Neural cell (in vitro differentiated cells): Measurements from ENCODE around the gene MAOB. TPM values are rescaled to one million over a fixed set of nuclear protein-coding genes. Genes with fewer than 3 reads are reported as not detected.

ENCODE experiments used
- H2AFZ ChIP-seq: fragments of 200-600, 300-800 bp; sonication (generic), shearing (Covaris generic); 2 replicates; pipeline ENCODE4 v1.6.0; 2014; ENCODE audit warnings: low read depth, mild to moderate bottlenecking, antibody characterized with exemption, low read length, moderate library complexity
- H3F3A ChIP-seq: fragments of 200-600 bp; shearing (Covaris generic); 2 replicates; pipeline ENCODE4 v1.6.1; 2016; ENCODE audit warnings: mild to moderate bottlenecking, moderate library complexity, mixed read lengths, antibody characterized with exemption, low read length; ENCODE audit not compliant: insufficient read depth, poor library complexity, severe bottlenecking
- H3K27ac ChIP-seq: fragments of 200-600, 300-800 bp; sonication (generic), shearing (Covaris generic); 2 replicates; pipeline ENCODE4 v1.5.1; 2014; ENCODE audit warnings: mild to moderate bottlenecking, low read length, moderate library complexity
- H3K27me3 ChIP-seq: fragments of 300-800, 200-600 bp; sonication (generic), shearing (Covaris generic); 2 replicates; pipeline ENCODE4 v1.6.0; 2014; ENCODE audit warnings: mild to moderate bottlenecking, low read depth, low read length, moderate library complexity; ENCODE audit not compliant: insufficient read depth
- H3K36me3 ChIP-seq: fragments of 300-800, 200-600 bp; sonication (generic), shearing (Covaris generic); 2 replicates; pipeline ENCODE4 v1.5.1; 2014; ENCODE audit warnings: mild to moderate bottlenecking, antibody characterized with exemption, low read length, moderate library complexity; ENCODE audit not compliant: insufficient read depth
- H3K4me2 ChIP-seq: fragments of 300-800, 200-600 bp; sonication (generic), shearing (Covaris generic); 2 replicates; pipeline ENCODE4 v1.6.0; 2014; ENCODE audit warnings: mild to moderate bottlenecking, low read length
- H3K4me3 ChIP-seq: fragments of 300-800, 200-600 bp; sonication (generic), shearing (Covaris generic); 2 replicates; pipeline ENCODE4 v1.5.1; 2014; ENCODE audit warnings: mild to moderate bottlenecking, low read length, moderate library complexity
- H3K79me2 ChIP-seq: fragments of 200-600 bp; shearing (Covaris generic); replicated peaks from 2 replicates; pipeline ENCODE4 v1.6.0; 2014; ENCODE audit warnings: mild to moderate bottlenecking, low read length, moderate library complexity; ENCODE audit not compliant: insufficient read depth
- H3K9ac ChIP-seq: fragments of 300-800, 200-600 bp; sonication (generic), shearing (Covaris generic); 2 replicates; pipeline ENCODE4 v1.6.1; 2016; ENCODE audit warnings: mild to moderate bottlenecking, low read length, mixed read lengths
- H3K9me2 ChIP-seq: fragments of 200-600 bp; shearing (Covaris generic); 2 replicates; pipeline ENCODE4 v1.6.1; 2016; ENCODE audit warnings: mild to moderate bottlenecking, low read length, mixed read lengths; ENCODE audit not compliant: insufficient read depth
- H3K9me3 ChIP-seq: fragments of 200-600, 300-800 bp; sonication (generic), shearing (Covaris generic); 2 replicates; pipeline ENCODE4 v1.6.1; 2016; ENCODE audit warnings: mild to moderate bottlenecking, mixed run types, low read length, moderate library complexity, mixed read lengths
- H4K20me1 ChIP-seq: fragments of 200-600 bp; shearing (Covaris generic); 2 replicates; pipeline ENCODE4 v1.6.1; 2016; ENCODE audit warnings: mild to moderate bottlenecking, mixed run types; ENCODE audit not compliant: insufficient read depth
- EP300 ChIP-seq: fragments of 450-650 bp; conservative IDR thresholded peaks from 2 replicates; pipeline ENCODE4 v1.6.1; 2014; ENCODE audit warnings: antibody characterized with exemption, mild to moderate bottlenecking, moderate library complexity; ENCODE audit not compliant: poor library complexity, severe bottlenecking
- EZH2 ChIP-seq: fragments of 200-600, 300-800 bp; shearing (Covaris generic), sonication (generic); IDR thresholded peaks from 2 replicates; pipeline ENCODE4 v1.6.1; 2014; ENCODE audit warnings: antibody characterized with exemption, low read length, borderline replicate concordance, mild to moderate bottlenecking; ENCODE audit not compliant: insufficient read depth, poor library complexity, severe bottlenecking
- MXI1 ChIP-seq: fragments of 450-650 bp; conservative IDR thresholded peaks from 2 replicates; pipeline ENCODE4 v1.6.1; 2014; ENCODE audit warnings: antibody characterized with exemption, mild to moderate bottlenecking; ENCODE audit not compliant: poor library complexity, severe bottlenecking
- POLR2AphosphoS5 ChIP-seq: IDR thresholded peaks from 2 replicates; pipeline ENCODE4 v1.6.1; 2012
- RAD21 ChIP-seq: fragments of 450-650 bp; conservative IDR thresholded peaks from 2 replicates; pipeline ENCODE4 v1.6.1; 2014; ENCODE audit warnings: antibody characterized with exemption, mild to moderate bottlenecking, moderate library complexity
- SMC3 ChIP-seq: fragments of 450-650 bp; conservative IDR thresholded peaks from 2 replicates; pipeline ENCODE4 v1.6.1; 2014; ENCODE audit warnings: antibody characterized with exemption, mild to moderate bottlenecking, moderate library complexity; ENCODE audit not compliant: poor library complexity
- polyA plus RNA-seq: library from polyadenylated mRNA; depleted of rRNA; stranded (reverse); fragments of >200 nt; gene quantifications from 2 replicates; pipeline ENCODE4 v1.2.3, GENCODE V29; 2014
- TF ChIP-seq, protein P1 (sequence below): IDR thresholded peaks from 2 replicates; pipeline ENCODE4 v1.6.1; 2012; ENCODE audit warnings: borderline replicate concordance
- TF ChIP-seq, protein P2 (sequence below): fragments of 450-650 bp; IDR thresholded peaks from 2 replicates; pipeline ENCODE4 v1.5.1; 2014; ENCODE audit warnings: antibody characterized with exemption, mild to moderate bottlenecking, moderate library complexity; ENCODE audit not compliant: poor library complexity, severe bottlenecking

MAOB gene
- polyA plus RNA-seq, 1 donor from 2014 or later = not detected

DNA sequence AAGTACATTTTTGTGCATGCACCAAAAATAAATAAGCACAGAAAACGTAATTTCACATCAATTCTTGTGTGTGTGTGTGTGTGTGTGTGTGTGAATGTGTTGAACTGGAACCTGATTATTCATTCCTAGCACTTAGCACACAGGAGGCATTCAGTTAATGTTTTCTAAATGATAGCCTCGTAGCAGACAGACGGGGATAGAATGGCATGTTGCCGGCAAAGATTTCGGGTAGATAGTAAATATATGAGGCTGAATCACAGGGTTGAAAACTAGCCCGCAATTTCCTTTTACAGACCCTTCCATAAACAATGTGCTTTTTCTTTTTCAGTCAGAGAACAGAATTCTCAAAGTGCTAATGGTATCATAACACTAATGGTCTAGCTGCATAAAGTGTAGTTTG lies 13.5 kb downstream of the MAOB start:
- Histone ChIP-seq H3K9me3 (no peaks in the 10 kb centered on the region), H3F3A (no peaks in the 10 kb centered on the region), H4K20me1 (no peaks in the 10 kb centered on the region), H3K27ac (no peak overlapping the region), H3K4me2 (no peak overlapping the region), H3K4me3 (no peak overlapping the region), H2AFZ (no peak overlapping the region), H3K36me3 (no peaks in the 10 kb centered on the region), H3K9me2 (no peaks in the 10 kb centered on the region), H3K79me2 (no peaks in the 10 kb centered on the region), H3K27me3 (no peaks in the 10 kb centered on the region), H3K9ac (no peak overlapping the region)
- peak; percentile 53 for TF ChIP-seq POLR2AphosphoS5
- TF ChIP-seq, protein P1, sequence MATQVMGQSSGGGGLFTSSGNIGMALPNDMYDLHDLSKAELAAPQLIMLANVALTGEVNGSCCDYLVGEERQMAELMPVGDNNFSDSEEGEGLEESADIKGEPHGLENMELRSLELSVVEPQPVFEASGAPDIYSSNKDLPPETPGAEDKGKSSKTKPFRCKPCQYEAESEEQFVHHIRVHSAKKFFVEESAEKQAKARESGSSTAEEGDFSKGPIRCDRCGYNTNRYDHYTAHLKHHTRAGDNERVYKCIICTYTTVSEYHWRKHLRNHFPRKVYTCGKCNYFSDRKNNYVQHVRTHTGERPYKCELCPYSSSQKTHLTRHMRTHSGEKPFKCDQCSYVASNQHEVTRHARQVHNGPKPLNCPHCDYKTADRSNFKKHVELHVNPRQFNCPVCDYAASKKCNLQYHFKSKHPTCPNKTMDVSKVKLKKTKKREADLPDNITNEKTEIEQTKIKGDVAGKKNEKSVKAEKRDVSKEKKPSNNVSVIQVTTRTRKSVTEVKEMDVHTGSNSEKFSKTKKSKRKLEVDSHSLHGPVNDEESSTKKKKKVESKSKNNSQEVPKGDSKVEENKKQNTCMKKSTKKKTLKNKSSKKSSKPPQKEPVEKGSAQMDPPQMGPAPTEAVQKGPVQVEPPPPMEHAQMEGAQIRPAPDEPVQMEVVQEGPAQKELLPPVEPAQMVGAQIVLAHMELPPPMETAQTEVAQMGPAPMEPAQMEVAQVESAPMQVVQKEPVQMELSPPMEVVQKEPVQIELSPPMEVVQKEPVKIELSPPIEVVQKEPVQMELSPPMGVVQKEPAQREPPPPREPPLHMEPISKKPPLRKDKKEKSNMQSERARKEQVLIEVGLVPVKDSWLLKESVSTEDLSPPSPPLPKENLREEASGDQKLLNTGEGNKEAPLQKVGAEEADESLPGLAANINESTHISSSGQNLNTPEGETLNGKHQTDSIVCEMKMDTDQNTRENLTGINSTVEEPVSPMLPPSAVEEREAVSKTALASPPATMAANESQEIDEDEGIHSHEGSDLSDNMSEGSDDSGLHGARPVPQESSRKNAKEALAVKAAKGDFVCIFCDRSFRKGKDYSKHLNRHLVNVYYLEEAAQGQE = no peak

DNA sequence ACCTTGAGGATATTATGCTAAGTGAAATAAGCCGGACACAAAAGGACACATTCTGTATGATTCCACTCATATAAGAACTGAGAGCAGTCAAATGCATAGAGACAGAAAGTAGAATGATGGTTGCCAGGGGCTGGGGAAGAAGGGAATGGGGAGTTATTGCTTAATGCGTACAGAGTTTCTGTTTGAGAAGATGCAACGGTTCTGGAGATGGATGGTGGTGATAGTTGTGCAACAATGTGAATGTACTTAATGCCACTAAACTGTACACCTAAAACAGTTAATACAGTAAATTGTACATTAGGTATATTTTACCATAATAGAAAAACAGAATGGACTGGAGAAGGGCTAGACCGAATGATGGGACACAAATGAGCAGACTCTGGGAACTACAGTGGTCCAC lies 15.8 kb downstream of the MAOB start:
- H3K27me3 ChIP-seq = no peaks in the 10 kb centered on the region
- H2AFZ ChIP-seq = no peak overlapping the region
- no peaks in the 10 kb centered on the region for H4K20me1 ChIP-seq
- no peak overlapping the region for H3K4me3 ChIP-seq
- no peak overlapping the region for H3K9ac ChIP-seq
- H3K79me2 ChIP-seq = no peaks in the 10 kb centered on the region
- no peak overlapping the region for H3K4me2 ChIP-seq
- no peak for TF ChIP-seq RAD21
- TF ChIP-seq MXI1 = no peak
- no peaks in the 10 kb centered on the region for H3F3A ChIP-seq
- H3K27ac ChIP-seq = no peak overlapping the region
- no peaks in the 10 kb centered on the region for H3K36me3 ChIP-seq
- no peaks in the 10 kb centered on the region for H3K9me2 ChIP-seq
- no peaks in the 10 kb centered on the region for H3K9me3 ChIP-seq

DNA sequence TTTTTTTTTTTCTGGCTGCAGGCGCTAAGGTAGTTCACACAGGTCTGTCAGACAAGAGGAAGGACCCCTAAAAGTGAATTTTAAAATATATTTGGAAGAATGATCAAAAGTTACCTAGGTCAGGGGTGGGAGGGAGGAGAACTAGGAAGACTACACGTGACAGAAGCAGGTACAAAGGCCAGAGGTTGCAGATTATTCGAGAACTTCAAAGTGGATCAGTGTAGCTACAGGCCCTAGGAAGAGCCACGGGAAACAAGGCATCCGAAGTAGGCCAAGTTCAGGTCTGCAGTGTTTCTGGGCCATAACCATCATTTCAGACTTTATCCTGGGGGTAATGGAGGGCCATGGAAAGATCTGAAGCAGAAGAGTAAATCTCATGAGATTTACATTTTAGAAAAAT lies 16.5 kb downstream of the MAOB start:
- no peaks in the 10 kb centered on the region for H3K79me2 ChIP-seq
- no peaks in the 10 kb centered on the region for H3K36me3 ChIP-seq
- H3K9me2 ChIP-seq = no peaks in the 10 kb centered on the region
- no peak overlapping the region for H3K9ac ChIP-seq
- H3K4me2 ChIP-seq = no peak overlapping the region
- H3F3A ChIP-seq = no peaks in the 10 kb centered on the region
- H3K4me3 ChIP-seq = no peak overlapping the region
- H2AFZ ChIP-seq = no peak overlapping the region
- TF ChIP-seq, protein P2, sequence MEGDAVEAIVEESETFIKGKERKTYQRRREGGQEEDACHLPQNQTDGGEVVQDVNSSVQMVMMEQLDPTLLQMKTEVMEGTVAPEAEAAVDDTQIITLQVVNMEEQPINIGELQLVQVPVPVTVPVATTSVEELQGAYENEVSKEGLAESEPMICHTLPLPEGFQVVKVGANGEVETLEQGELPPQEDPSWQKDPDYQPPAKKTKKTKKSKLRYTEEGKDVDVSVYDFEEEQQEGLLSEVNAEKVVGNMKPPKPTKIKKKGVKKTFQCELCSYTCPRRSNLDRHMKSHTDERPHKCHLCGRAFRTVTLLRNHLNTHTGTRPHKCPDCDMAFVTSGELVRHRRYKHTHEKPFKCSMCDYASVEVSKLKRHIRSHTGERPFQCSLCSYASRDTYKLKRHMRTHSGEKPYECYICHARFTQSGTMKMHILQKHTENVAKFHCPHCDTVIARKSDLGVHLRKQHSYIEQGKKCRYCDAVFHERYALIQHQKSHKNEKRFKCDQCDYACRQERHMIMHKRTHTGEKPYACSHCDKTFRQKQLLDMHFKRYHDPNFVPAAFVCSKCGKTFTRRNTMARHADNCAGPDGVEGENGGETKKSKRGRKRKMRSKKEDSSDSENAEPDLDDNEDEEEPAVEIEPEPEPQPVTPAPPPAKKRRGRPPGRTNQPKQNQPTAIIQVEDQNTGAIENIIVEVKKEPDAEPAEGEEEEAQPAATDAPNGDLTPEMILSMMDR = no peak
- no peak for TF ChIP-seq POLR2AphosphoS5
- H4K20me1 ChIP-seq = no peaks in the 10 kb centered on the region
- no peaks in the 10 kb centered on the region for H3K9me3 ChIP-seq
- H3K27ac ChIP-seq = no peak overlapping the region
- H3K27me3 ChIP-seq = no peaks in the 10 kb centered on the region

DNA sequence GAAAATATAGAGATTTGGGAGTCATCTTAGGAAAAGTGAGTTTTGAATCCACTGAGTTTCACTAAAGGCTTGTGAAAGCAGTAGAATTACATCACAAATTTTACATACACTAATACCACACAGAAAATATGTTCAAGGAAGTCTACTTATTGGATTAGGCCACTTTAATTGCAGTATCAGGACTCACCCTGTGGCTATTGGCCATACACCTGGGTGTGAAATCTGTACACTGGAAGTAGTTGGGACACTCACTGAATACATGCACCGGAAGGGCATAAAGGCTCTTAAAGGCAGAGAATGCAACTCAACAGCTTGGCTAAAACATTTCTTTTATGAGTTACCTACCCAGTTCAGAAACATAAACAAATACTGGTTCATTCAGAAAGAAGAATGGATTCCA lies 19.8 kb downstream of the MAOB start:
- no peak overlapping the region for H3K27ac ChIP-seq
- H3K9me3 ChIP-seq = no peaks in the 10 kb centered on the region
- H2AFZ ChIP-seq = no peak overlapping the region
- no peaks in the 10 kb centered on the region for H4K20me1 ChIP-seq
- no peaks in the 10 kb centered on the region for H3F3A ChIP-seq
- H3K36me3 ChIP-seq = no peaks in the 10 kb centered on the region
- no peaks in the 10 kb centered on the region for H3K9me2 ChIP-seq
- no peak overlapping the region for H3K4me2 ChIP-seq
- H3K79me2 ChIP-seq = no peaks in the 10 kb centered on the region
- H3K9ac ChIP-seq = no peak overlapping the region
- no peaks in the 10 kb centered on the region for H3K27me3 ChIP-seq
- H3K4me3 ChIP-seq = no peak overlapping the region
- no peak for TF ChIP-seq EP300
- TF ChIP-seq, protein P2 = no peak
- TF ChIP-seq EZH2 = no peak
- no peak for TF ChIP-seq SMC3
- TF ChIP-seq POLR2AphosphoS5 = no peak
- no peak for TF ChIP-seq MXI1
